Cerebellar nuclear complex (tissue), 1 donor: Measurements from ENCODE around the gene PCA3.

Source experiments
- DNase-seq, 2 experiments: peaks; one replicate each; lab custom pipeline; 2025; lab: John Stamatoyannopoulos, UW

Gene PCA3

GRCh38 chr9:76756941-76757673 is 7.1 kb upstream of the PCA3 start:
- no peak for DNase-seq

- no peak for DNase-seq
Observed at GRCh38 chr9:76758476-76758875, 5.8 kb upstream of the PCA3 start.

GRCh38 chr9:76759732-76760131 is 4.5 kb upstream of the PCA3 start:
- no peak for DNase-seq

GRCh38 chr9:76761448-76761847 is 2.8 kb upstream of the PCA3 start:
- DNase-seq = no peak

GRCh38 chr9:76766126-76766525 is 1.9 kb downstream of the PCA3 start:
- peak in 1 of 2 experiments; percentile 26 for DNase-seq

GRCh38 chr9:76772686-76773445 is 8.6 kb downstream of the PCA3 start:
- no peak for DNase-seq

GRCh38 chr9:76784881-76785280 is 20.6 kb downstream of the PCA3 start:
- no peak for DNase-seq

- DNase-seq = no peak
Observed at GRCh38 chr9:76785501-76785900, 21.3 kb downstream of the PCA3 start.

GRCh38 chr9:76787677-76788076 is 23.4 kb downstream of the PCA3 start:
- DNase-seq = no peak

- DNase-seq = no peak
Observed at GRCh38 chr9:76789840-76790239, 25.6 kb downstream of the PCA3 start.

- DNase-seq = no peak
Observed at GRCh38 chr9:76793784-76794431, 29.7 kb downstream of the PCA3 start.

- DNase-seq = no peak
Observed at GRCh38 chr9:76796296-76796695, 32.1 kb downstream of the PCA3 start.

- no peak for DNase-seq
Observed at GRCh38 chr9:76798527-76798926, 34.3 kb downstream of the PCA3 start.

- no peak for DNase-seq
Observed at GRCh38 chr9:76799473-76799872, 35.2 kb downstream of the PCA3 start.

- DNase-seq = no peak
Observed at GRCh38 chr9:76800901-76801300, 36.7 kb downstream of the PCA3 start.

- no peak for DNase-seq
Observed at GRCh38 chr9:76803083-76803482, 38.8 kb downstream of the PCA3 start.

GRCh38 chr9:76803762-76804161 is 39.5 kb downstream of the PCA3 start:
- DNase-seq = no peak

GRCh38 chr9:76808636-76809035 is 44.4 kb downstream of the PCA3 start:
- no peak for DNase-seq

GRCh38 chr9:76810377-76810957 is 46.2 kb downstream of the PCA3 start:
- no peak for DNase-seq

- DNase-seq = no peak
Observed at GRCh38 chr9:76812591-76812990, 48.4 kb downstream of the PCA3 start.

- no peak for DNase-seq
Observed at GRCh38 chr9:76817489-76817888, 53.3 kb downstream of the PCA3 start.

- no peak for DNase-seq
Observed at GRCh38 chr9:76818271-76818670, 54.0 kb downstream of the PCA3 start.

GRCh38 chr9:76820431-76820830 is 56.2 kb downstream of the PCA3 start:
- no peak for DNase-seq
